Upper lobe of right lung (tissue), 1 donor: Measurements from ENCODE around the gene CTAGE9. TPM values are rescaled to one million over a fixed set of nuclear protein-coding genes. Genes with fewer than 3 reads are reported as not detected.

Experiments used
- ATAC-seq: fragments of 200-7000 bp; cut with Tn5 transposase; one replicate; pipeline ENCODE4 v1.9.1; 2020; ENCODE audit warnings: mild to moderate bottlenecking, moderate library complexity
- DNase-seq: peaks from one replicate; pipeline ENCODE4 v3.0.0-alpha.2; 2020
- H3K27ac ChIP-seq: fragments of 200-600 bp; one replicate; pipeline ENCODE4 v1.8.0; 2022
- H3K27me3 ChIP-seq: fragments of 200-600 bp; one replicate; pipeline ENCODE4 v1.8.0; 2022; ENCODE audit warnings: mild to moderate bottlenecking
- H3K36me3 ChIP-seq: fragments of 200-600 bp; one replicate; pipeline ENCODE4 v1.8.0; 2022
- H3K4me1 ChIP-seq: fragments of 200-600 bp; one replicate; pipeline ENCODE4 v1.8.0; 2022
- H3K4me3 ChIP-seq: fragments of 200-600 bp; one replicate; pipeline ENCODE4 v1.8.0; 2022; ENCODE audit warnings: mild to moderate bottlenecking
- H3K9me3 ChIP-seq: fragments of 200-600 bp; one replicate; pipeline ENCODE4 v1.8.0; 2022
- CTCF ChIP-seq: fragments of 200-600 bp; IDR thresholded peaks from one replicate; pipeline ENCODE4 v1.8.0; 2022; ENCODE audit warnings: antibody characterized with exemption
- intact Hi-C: fragments of 100-400 bp; cut with DNase I; formaldehyde crosslinking; loops from one replicate; pipeline ENCODE4 v1.11.0; 2022
- total RNA-seq: library from RNA; stranded (reverse); fragmentation: NEBNext Ultra II Directional; extraction: Animal tissue kit (Norgen Biotek cat#: 25700); gene quantifications from one replicate; pipeline ENCODE4 v1.2.1, GENCODE V29; 2021
- donor health status: DM: no; HTN: yes; CAD: no; lungs with severe emphysema.

CTAGE9 gene
- total RNA-seq, 1 donor from 2014 or later: not detected

GRCh38 chr6:131685266-131685780, 25.5 kb downstream of the CTAGE9 start:
- Histone ChIP-seq H3K27me3 (no peaks in the 10 kb centered on the region), H3K36me3 (no peaks in the 10 kb centered on the region), H3K4me1 (no peaks in the 10 kb centered on the region), H3K4me3 (no peak overlapping the region), H3K27ac (no peak overlapping the region), H3K9me3 (no peaks in the 10 kb centered on the region)
- no peak for DNase-seq
- TF ChIP-seq CTCF: no peak
- intact Hi-C loops: no loop called here
- no peak for ATAC-seq

- no peak for ATAC-seq
Measured at GRCh38 chr6:131683479-131683878, 27.3 kb downstream of the CTAGE9 start.

GRCh38 chr6:131682442-131682841, 28.4 kb downstream of the CTAGE9 start:
- TF ChIP-seq CTCF: no peak
- Histone ChIP-seq H3K9me3 (no peaks in the 10 kb centered on the region), H3K4me1 (no peaks in the 10 kb centered on the region), H3K36me3 (no peaks in the 10 kb centered on the region), H3K27me3 (no peaks in the 10 kb centered on the region), H3K4me3 (no peak overlapping the region), H3K27ac (no peak overlapping the region)
- intact Hi-C loops: no loop called here
- ATAC-seq (no peak), DNase-seq (no peak)

More at GRCh38 chr6:131683479-131683878, 27.3 kb downstream of the CTAGE9 start:
- DNase-seq: no peak
- no peak for TF ChIP-seq CTCF
- no peak overlapping the region for H3K27ac ChIP-seq
- H3K4me3 ChIP-seq: no peak overlapping the region
- H3K9me3 ChIP-seq: no peaks in the 10 kb centered on the region
- H3K4me1 ChIP-seq: no peaks in the 10 kb centered on the region
- H3K27me3 ChIP-seq: no peaks in the 10 kb centered on the region
- intact Hi-C loops: no loop called here
- no peaks in the 10 kb centered on the region for H3K36me3 ChIP-seq

GRCh38 chr6:131681585-131681984, 29.2 kb downstream of the CTAGE9 start:
- Histone ChIP-seq H3K4me1 (no peaks in the 10 kb centered on the region), H3K36me3 (no peaks in the 10 kb centered on the region), H3K27ac (no peak overlapping the region), H3K9me3 (no peaks in the 10 kb centered on the region), H3K27me3 (no peaks in the 10 kb centered on the region), H3K4me3 (no peak overlapping the region)
- intact Hi-C loops: no loop called here
- no peak for TF ChIP-seq CTCF
- no peak for ATAC-seq
- no peak for DNase-seq

- DNase-seq (no peak), ATAC-seq (no peak)
- H3K4me1 ChIP-seq: no peaks in the 10 kb centered on the region
- H3K36me3 ChIP-seq: no peaks in the 10 kb centered on the region
- TF ChIP-seq CTCF: no peak
- no peaks in the 10 kb centered on the region for H3K27me3 ChIP-seq
- intact Hi-C loops: no loop called here
- no peak overlapping the region for H3K4me3 ChIP-seq
- no peak overlapping the region for H3K27ac ChIP-seq
- H3K9me3 ChIP-seq: no peaks in the 10 kb centered on the region
Measured at GRCh38 chr6:131680868-131681267, 29.9 kb downstream of the CTAGE9 start.

- H3K4me1 ChIP-seq: no peaks in the 10 kb centered on the region
- H3K9me3 ChIP-seq: no peaks in the 10 kb centered on the region
- H3K36me3 ChIP-seq: no peaks in the 10 kb centered on the region
- intact Hi-C loops: no loop called here
- H3K27ac ChIP-seq: no peak overlapping the region
- no peak for DNase-seq
- H3K27me3 ChIP-seq: no peaks in the 10 kb centered on the region
- TF ChIP-seq CTCF: no peak
- no peak for ATAC-seq
- H3K4me3 ChIP-seq: no peak overlapping the region
Measured at GRCh38 chr6:131678442-131678841, 32.4 kb downstream of the CTAGE9 start.
